Stimulated activated CD4-positive, alpha-beta T cell treated with anti-CD3 and anti-CD28 coated beads, Interleukin-2, amount 100 ng/mL, for 4 hours (primary cell): ENCODE results near the gene DNAJB5.
A peak's percentile ranks its signal among the peaks of the same experiment; 100 is the strongest.
"Not testable (repeated sequence)": the region's sequence is repeated elsewhere in the genome, so short reads cannot be mapped to it uniquely, and the experiment has no call there.

Source experiments
- DNase-seq: peaks from one replicate; pipeline ENCODE4 v3.0.0-alpha.2; 2020; ENCODE audit warnings: low read depth

The DNAJB5 gene

DNA sequence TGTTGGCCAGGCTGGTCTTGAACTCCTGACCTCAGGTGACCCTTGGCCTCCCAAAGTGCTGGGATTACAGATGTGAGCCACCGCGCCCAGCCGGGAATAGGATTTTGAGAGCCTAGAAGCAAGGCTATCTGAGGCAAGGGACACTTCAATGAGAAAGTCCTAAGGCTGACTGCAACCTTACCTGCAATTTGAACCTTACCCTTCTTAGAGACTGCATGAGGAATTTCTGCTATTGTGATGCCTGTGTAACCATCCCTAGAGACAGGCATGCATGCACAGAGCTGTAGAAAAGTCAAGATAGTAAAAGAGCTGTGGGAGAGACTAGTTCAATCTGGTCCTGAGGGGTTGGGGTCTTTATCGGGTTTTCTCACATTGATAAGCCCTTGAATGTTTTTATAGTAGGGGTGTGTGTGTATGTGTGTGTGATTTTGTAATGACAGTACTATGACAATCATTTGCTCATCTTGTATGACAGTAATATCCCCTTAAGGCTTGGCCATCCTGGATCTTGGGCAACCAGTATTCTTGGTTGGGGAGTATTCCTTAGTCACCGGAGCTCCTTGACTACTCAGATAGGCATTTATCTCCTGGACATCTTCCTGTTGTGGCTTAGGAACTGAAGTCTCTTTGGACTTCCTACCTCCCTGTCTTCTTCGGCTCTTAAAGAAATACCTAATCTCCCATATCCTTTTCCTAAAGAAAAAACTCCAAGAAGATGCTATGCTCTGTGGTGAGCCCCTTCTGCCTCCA, 11.2 kb downstream of the DNAJB5 start:
- no peak for DNase-seq

DNA sequence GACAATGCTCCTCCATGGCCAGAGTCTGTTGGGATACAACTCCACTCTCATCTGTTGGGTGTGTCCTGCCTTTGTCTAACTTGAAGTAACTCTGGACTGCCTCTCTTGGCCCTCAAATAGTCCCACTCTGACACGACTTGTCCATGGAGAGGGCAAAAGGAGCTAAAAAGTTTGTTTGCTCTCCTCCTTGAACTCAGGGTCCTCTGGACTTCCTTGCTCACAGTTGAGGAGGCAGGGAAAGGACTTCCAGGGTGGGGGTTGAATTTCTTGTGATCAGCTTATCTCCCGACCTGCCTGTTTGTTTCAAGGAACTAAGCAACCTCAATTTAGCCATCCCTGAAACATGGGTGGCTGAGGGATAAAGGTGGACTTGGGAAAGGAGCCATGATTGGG, 11.7 kb downstream of the DNAJB5 start:
- no peak for DNase-seq

DNA sequence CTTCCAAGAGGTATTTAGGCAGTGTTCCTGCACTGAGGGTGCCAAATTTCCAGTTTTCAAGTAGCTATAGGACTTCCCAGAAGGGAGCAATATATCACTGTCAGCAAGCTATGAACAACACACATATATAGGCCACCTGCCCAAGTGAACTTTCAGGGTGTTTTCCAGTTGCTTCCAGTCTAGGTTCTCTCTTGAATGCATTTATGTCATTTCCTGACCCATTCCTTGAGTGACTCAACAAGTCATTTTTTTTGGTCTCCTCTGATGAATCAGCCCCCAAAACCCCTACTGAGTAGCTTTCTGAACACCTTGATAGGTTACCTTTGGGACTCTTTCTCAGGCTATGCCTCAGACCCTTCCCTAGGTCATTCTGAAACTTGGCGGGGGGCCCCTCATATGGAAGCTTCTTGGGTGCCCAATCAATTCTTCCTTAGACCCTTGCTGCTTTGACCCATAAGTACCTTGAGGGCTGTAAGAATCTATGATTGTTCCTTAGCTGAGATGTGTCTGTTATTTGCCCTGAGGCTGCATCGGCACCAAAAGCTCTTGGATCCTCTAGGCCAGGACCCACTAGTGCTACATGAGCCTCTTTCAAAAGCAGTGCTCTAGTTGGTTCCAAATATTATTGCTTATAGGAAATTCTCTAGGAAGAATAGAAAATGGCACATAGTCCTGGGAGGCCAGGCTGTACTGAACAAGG, 12.4 kb downstream of the DNAJB5 start:
- no peak for DNase-seq

DNA sequence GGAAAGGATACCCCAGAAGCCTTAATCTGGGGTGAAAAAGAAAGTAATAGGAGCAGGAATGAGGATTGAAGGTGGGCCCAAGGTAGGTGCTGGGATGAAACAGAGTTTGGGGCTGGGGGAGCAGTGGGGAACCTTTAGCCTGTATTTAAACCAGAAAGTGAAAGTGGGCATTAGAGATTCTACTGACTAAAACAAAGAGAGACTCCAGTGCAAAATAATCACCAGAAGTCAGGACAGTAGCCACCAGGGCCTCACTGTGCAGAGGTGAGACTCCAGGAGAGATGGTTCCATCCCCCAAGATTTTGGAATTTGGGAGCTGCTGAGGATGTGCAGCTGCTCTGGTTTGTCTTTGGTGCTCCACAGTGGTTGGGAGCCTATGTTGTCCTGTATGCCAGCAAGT, 13.1 kb downstream of the DNAJB5 start:
- no peak for DNase-seq

DNA sequence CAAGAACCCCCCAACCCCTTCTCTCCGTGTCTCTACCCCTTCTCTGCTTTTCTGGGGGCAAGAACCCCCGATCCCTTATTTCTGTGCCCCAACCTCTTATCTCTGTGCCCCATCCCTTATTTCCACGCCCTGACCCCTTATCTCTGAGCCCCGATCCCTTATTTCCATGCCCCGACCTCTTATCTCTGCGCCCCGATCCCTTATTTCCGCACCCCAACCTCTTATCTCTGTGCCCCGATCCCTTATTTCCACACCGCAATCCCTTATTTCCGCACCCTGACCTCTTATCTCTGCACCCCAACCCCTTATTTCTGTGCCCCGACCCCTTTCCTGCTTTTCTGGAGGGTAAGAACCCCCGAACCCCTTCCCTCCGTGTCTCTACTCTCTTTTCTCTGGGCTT, 14.8 kb downstream of the DNAJB5 start:
- not testable (repeated sequence) for DNase-seq

DNA sequence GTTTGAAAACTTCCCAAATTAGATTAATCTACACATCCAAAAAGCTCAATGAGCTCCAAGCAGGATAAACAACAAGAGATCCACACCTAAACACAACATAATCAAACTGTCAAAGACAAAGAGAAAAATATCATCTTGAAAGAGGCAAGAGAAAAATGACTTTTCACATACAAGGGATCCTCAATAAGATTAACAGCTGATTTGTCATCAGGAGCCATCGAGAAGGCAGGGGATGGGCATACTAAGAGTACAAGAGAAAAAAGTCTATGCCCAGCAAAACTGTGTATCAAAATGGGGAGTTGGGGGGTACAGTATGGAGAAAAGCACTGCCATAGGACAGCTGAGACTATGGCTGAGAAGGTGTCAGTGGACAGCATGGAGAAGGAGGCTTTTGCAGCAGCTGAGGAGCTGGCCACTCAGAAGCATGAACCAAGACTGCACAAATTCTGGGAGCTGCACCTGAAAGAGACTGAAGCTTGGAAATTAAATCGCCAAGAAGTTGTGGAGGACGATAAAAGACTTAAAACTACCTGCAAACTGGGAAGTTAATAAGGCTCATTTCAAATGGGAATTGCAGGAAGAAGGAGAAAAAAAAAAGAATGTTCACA, 20.9 kb downstream of the DNAJB5 start:
- no peak for DNase-seq

DNA sequence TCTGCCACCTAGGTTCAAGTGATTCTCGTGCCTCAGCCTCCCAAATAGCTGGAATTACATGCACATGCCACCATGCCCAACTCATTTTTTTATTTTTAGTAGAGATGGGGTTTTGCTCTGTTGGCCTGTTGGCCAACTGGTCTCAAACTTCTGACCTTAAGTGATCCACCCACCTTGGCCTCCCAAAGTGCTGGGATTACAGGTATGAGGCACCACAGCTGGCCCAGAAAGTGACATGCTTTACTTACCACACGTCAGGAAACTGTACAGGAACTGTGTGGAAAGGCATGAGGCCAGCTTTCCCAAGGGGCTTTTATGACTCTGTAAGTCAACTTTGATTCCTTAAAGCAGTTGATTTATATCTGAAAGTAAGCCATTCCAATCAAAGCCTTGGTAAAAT, 25.0 kb downstream of the DNAJB5 start:
- no peak for DNase-seq

DNA sequence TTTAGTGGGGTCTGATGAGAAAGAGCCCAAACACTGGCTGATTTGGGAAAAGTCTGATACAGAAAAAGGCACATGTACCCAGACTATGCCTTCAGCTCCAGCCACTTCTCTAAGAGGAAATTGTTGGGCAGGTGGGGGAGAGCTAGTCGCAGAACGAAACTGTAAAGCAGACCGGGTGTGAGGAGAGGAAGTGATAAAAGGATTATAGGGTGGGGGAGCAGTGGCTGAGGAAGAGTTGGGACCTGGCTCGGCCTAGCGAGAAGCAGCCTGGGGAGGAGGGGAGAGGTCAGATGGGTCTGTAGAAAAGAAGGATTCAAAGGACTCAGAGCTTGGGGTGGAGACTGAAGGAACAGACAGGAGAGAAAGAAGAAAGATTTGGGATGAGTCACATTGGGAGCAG, 33.9 kb downstream of the DNAJB5 start:
- DNase-seq: not testable (repeated sequence)

DNA sequence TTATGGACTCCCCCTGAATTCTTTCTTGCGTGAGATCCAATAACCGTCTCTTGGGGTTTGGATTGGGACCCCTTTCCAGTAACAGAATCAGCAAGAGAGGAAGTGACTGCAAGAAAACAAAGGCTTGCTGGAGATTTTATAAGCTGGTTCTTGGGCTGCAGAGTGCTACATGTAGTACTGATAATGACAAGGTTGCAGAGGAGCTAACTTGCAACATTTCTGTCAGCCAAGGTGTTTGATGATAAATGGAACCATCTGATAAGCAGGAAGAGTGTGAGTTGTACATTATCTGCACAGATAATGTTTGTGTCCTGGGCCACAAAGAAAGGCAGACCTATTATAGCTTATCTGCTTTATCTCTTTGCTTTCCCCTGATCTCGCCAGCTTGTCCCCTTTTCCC, 37.1 kb downstream of the DNAJB5 start:
- no peak for DNase-seq

DNA sequence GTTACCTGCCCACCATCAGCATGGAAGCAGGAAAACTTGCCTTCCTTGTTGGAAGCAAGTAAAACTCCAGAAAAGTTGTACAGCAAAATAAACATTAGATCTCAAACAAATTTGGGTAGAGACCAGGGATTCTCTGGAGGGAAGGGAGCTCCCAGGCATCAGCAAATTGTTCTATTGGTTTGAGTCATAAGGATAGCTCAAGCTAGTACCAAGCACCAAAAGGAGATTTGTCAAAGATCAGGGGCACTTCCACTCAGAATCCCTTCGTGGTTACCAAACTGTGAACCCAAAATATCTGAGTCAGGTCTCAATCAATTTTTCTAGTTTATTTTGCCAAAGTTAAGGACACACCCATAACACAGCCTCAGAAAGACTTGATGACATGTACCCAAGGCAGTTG, 37.8 kb downstream of the DNAJB5 start:
- DNase-seq: no peak

DNA sequence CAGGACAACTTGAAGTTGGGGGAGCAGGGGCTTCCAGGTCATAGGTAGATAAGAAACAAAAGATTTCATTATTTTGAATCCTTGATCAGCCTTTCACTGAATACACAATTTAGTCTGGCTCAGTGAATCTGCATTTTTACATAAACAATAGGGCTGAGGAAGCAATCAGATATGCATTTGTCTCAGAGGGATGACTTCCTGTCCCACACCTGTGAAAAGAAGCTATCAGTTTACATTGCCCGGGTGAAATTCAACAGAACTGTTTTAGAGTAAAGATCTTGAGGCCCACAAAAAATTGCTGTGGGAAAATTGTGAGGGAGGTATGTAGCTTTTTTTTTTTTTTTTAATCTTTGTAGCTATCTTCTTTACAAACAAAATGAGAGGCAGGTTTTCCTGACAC, 38.3 kb downstream of the DNAJB5 start:
- DNase-seq: no peak

DNA sequence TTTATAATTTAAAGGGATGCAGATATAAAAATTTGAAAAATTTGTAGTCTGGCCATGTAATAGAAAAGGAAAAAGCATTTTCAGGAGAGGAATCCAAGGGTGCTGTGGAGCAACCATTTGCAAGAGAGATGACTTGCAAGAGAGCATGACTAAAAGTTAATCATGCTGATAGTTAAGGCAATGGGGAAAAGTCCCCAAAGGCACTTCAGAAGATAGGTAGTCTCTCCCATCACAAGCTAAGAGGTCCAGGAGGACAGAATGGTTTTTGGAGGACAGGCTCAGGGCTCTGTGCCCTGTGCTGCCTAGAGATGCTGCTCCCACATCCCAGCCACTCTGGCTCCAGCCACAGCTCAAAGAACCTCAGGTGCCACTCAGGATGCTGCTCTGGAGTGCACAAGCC, 38.8 kb downstream of the DNAJB5 start:
- no peak for DNase-seq

DNA sequence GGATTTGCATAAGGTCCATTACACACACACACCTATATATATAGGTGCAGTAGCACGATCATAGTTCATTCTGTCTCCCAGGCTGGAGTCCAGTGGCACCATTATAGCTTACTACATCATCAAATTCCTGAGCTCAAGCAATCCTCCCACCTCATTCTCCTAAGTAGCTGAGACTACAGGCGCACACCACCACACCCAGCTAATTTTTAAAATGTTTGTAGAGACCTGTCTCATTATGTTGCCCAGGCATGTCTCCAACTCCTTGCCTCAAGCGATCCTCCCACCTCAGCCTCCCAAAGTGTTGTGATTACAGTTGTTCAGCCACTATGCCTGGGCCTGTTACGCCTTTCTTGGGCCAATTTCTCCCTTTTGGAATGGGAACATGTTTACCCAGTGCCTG, 39.7 kb downstream of the DNAJB5 start:
- no peak for DNase-seq

DNA sequence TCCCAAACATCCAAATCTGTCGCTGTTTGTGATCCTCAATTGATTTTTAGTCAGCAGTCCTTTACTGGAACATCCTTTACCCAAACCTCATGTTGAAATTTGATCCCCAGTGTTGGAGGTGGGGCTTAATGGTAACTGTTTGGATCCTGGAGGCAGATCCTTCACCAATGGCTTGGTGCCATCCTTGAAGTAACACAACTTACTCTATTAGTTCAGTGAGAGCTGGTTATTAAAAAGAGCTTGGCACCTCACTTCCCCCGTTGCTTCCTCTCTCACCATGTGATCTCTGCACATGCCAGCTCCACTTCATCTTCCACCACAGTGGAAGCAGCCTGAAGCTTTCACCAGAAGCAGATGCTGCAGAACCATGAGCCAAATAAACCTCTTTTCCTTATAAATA, 40.3 kb downstream of the DNAJB5 start:
- no peak for DNase-seq

DNA sequence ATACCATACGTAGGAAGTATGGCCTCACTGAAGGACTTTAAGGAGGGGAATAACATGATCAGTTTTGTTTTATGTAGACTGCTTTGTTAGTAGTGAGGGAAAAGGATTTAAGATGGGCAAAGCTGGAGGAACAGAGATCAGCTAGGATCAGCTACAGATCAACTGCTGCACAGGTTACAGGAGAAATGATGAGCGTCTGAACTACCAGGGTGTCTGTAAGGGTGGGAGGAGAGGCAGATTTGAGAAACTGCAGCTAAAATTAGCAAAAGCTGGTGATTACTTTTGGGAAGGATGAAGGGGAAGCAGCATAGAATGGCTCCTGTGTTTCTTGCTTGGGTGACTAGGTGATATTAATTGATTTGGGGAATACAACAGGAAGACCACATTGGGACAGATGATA, 43.6 kb downstream of the DNAJB5 start:
- DNase-seq: no peak

DNA sequence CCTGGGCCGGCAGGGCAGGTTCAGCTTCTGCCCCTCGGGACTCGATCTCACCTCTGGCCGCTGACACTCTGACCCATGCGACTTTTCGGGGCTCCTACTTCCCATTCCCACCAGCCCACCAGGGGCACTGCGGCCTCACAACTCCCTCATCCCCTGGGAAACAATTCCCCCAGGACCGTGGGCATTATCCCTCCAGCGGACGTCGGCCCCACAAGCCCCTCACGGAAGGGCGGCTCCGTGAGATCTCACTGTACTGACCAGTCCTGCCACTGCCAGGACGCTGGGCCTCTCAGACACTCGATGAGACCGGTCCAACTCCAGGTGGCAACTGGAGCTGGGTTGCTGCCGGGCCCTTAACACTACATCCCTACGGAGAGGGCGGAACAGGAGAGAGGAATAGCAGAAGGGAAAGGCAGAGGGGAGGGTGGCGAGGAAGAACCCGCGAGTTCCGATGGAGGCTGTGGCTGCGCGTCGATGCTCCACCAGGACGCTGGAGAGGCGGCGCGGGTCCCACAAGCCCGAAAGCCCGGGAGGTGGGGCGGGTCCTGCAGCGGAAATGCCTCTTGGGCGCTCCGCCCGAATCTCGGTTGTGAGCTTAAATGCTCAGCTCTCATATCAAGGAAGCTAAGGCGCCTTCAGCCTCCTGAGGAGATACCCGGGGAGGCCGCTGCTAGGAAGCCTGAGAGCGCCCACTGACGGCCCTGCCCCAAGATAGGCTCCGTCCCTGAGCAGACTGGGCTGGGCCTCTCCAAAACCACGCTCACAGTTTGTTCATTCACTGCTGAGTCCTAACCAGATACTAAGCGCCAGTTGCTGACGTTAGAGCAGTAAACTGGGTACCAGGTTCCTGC, 46.5 kb downstream of the DNAJB5 start:
- peak; percentile 8 for DNase-seq

DNA sequence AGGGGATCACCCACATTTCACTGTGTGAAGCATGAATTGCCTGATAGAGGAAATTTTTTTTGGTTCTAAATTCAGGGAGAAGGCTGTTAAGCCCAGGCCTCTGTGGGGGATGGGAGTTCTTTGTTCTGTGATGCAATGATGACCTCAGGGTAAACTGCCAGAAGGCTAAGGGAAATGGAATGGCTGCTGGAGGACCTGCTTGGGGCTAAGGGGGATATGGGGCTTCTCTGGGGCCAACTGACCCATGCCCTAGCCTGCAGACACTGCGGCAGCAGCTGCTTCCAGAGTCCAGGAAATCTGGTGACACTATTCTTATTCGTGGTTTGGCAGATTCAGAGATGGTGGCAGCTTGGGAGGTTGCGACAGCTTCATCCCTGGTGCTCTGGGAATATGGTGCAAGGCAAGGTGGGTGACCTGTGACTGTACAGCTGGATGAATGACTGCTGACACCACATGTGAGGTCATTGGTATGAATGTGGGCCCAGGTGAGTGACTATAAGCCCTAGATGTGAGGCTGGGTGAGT, 52.6 kb downstream of the DNAJB5 start:
- DNase-seq: no peak

DNA sequence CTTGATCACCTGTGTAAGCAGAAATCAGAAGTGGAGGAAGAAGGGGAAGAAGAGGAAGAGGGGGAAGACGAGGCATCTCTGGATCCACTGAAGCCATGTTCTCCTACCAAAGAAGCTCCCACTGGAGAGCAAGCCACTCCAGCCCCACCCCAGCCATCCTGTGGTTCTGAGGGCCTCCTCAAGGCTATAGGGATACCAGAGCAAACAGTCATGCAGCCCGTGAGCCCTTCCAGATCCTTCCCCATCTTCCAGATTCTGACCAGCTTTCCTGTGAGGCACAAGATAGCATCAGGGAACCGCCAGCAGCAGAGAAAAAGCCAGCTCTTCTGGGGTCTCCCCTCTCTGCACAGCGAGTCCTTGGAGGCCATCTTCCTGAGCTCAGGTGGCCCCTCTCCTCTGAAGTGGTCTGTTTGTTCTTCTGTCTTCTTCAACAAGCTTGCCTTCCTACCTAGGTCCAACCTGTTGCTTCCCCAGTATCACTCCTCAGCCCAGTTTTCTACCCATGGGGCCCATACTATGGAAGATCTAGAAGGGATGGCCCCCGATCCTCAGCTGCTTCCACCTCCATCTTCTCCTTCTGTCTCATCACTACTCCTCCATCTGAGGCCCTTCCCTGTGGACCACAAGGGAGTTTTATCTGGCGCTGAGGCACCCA, 53.5 kb downstream of the DNAJB5 start:
- DNase-seq: no peak

DNA sequence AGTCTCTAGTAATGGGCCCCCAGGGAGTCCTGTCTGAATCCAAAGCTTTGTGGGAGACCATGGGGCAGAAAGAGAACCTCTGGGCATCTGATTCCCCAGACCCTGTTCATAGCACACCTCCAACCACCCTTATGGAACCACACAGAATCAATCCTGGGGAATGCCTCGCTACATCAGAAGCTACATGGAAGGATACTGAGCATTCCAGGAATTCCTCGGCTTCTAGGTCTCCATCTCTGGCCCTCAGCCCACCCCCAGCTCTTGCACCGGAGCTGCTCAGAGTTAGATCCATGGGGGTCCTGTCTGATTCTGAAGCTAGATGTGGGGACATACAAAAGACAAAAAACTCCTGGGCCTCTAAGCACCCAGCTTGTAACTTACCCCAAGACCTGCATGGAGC, 54.5 kb downstream of the DNAJB5 start:
- DNase-seq: no peak
